Skeletal muscle satellite cell (primary cell): ENCODE measurements around the gene CARD14.
"Not testable (repeated sequence)": the region's sequence is repeated elsewhere in the genome, so short reads cannot be mapped to it uniquely, and the experiment has no call there.

ENCODE experiments used
- H3K27me3 ChIP-seq: 2 replicates; pipeline ENCODE4 v1.7.0; 2013; ENCODE audit warnings: low read length; ENCODE audit not compliant: control insufficient read depth, insufficient read depth
- H3K36me3 ChIP-seq: 2 replicates; pipeline ENCODE4 v1.7.0; 2013; ENCODE audit warnings: mild to moderate bottlenecking, control low read depth, low read length; ENCODE audit not compliant: insufficient read depth
- H3K4me1 ChIP-seq: 2 replicates; pipeline ENCODE4 v1.7.0; 2013; ENCODE audit warnings: low read length; ENCODE audit not compliant: control insufficient read depth, insufficient read depth
- H3K4me2 ChIP-seq: 2 replicates; pipeline ENCODE4 v1.7.0; 2013; ENCODE audit warnings: mild to moderate bottlenecking, low read length
- H3K4me3 ChIP-seq: 2 replicates; pipeline ENCODE4 v1.7.0; 2013; ENCODE audit warnings: low read length
- H3K9ac ChIP-seq: 2 replicates; pipeline ENCODE4 v1.7.0; 2013; ENCODE audit warnings: mild to moderate bottlenecking, low read depth, low read length, moderate library complexity
- H3K9me3 ChIP-seq: replicated peaks from 2 replicates; pipeline ENCODE4 v1.7.0; 2013; ENCODE audit warnings: mild to moderate bottlenecking, control low read depth, low read length

CARD14 gene

DNA sequence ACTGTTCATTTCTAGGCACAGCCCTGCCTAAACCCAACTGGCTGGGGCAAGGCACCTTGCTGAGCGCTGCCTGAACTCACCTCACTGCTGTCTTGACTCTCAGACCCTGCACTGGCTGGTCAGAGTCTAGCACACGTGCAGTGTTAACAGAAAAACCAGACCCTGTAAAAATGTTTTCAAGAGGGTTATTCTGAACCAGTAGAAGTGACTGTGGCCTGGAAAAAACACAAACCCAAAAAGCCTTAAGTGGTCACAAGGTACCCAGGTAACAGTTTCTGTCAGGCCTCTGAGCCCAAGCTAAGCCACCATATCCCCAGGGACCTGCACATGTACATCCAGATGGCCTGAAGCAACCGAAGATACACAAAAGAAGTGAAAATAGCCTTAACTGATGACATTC is 16.8 kb upstream of the CARD14 start:
- H3K4me3 ChIP-seq, result no peak overlapping the region
- H3K27me3 ChIP-seq, result no peaks in the 10 kb centered on the region
- peaks cover 7% of the 10 kb centered on the region for H3K9me3 ChIP-seq
- H3K9ac ChIP-seq, result no peak overlapping the region
- peaks cover 22% of the 10 kb centered on the region for H3K4me1 ChIP-seq
- no peaks in the 10 kb centered on the region for H3K36me3 ChIP-seq
- H3K4me2 ChIP-seq, result no peak overlapping the region

DNA sequence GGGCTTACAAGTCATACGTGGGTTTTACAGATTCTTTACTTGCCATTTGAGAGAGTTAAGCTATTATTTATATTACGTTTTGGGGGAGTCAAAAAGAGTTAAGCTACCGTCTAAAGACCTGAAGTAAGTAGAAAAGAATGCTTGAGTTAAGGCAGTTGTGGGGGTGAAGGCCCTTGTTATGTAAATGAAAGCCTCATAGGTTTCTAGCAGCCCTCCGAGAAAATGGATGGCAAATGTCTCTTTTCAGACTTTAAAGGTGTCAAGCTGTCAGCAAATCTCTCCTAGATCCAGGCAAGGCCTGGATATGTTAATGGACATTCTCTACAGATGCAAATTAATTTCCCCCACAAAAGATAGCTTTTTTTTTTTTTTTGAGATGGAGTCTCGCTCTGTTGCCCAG is 15.7 kb upstream of the CARD14 start:
- Histone ChIP-seq H3K4me2 (no peak overlapping the region), H3K36me3 (no peaks in the 10 kb centered on the region), H3K4me1 (peaks cover 19% of the 10 kb centered on the region), H3K27me3 (no peaks in the 10 kb centered on the region), H3K4me3 (no peak overlapping the region), H3K9ac (no peak overlapping the region), H3K9me3 (peaks cover 7% of the 10 kb centered on the region)

DNA sequence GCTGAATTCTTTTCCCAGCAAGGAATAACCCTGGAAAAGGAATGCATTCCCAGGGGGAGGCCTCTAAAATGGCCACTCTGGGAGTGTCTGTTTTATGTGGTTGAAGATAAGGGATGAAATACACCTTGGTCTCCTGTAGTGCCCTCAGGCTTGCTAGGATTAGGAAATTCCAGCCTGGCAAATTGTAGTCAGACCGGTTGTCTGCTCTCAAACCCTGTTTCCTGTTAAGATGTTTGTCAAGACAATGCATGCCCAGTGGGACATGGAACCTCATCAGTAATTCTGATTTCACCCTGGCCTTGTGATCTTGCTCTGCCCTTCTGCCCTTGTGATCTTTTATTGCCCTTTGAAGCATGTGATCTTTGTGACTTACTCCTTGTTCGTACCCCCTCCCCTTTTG is 14.2 kb upstream of the CARD14 start:
- H3K4me1 ChIP-seq, result peaks cover 19% of the 10 kb centered on the region
- not testable (repeated sequence) for H3K36me3 ChIP-seq, H3K4me2 ChIP-seq, H3K4me3 ChIP-seq, H3K27me3 ChIP-seq, H3K9ac ChIP-seq, H3K9me3 ChIP-seq

DNA sequence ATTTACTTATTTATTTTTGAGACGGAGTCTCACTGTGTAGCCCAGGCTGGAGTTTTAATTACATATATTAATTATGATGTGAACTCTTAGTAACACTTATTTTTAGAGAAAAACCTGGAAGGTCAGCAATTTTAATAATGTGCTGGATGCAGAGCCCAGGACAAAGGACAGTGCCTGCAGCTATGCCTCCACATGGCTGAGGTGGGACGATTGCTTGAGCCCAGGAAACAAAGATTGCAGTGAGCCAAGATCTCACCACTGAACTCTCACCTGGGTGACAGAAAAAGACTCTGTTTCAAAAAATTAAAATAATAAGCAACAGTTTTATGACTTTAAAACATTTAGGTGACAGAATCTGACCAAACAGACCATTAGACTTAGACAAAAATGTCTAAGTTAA is 11.0 kb upstream of the CARD14 start:
- Histone ChIP-seq H3K4me1 (peaks cover 4% of the 10 kb centered on the region), H3K36me3 (no peaks in the 10 kb centered on the region), H3K9me3 (peaks cover 7% of the 10 kb centered on the region), H3K27me3 (peaks cover 13% of the 10 kb centered on the region), H3K9ac (no peak overlapping the region), H3K4me2 (no peak overlapping the region), H3K4me3 (no peak overlapping the region)

DNA sequence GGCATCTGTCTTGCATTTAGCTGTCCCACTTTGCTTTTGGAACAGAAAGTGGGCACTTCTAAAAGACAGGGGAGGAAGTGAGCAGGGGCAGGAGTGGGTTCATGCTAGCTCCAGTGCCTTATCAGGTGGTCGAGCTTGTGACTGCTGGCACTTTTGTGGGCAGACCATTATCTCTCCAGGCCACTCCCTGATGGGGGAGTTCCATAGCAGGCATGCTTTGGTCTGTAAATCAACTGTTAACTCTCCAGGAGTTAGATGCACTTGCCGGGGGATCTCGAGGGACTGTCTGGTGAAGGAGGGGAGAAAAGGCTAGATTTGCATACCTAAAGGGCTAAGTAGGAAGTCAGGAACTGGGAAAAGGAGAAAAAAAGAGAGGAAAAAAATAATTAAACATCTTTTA is 9.3 kb upstream of the CARD14 start:
- Histone ChIP-seq H3K4me1 (peaks cover 4% of the 10 kb centered on the region), H3K4me2 (no peak overlapping the region), H3K9ac (no peak overlapping the region), H3K36me3 (no peaks in the 10 kb centered on the region), H3K9me3 (peaks cover 6% of the 10 kb centered on the region), H3K27me3 (peaks cover 18% of the 10 kb centered on the region), H3K4me3 (no peak overlapping the region)

DNA sequence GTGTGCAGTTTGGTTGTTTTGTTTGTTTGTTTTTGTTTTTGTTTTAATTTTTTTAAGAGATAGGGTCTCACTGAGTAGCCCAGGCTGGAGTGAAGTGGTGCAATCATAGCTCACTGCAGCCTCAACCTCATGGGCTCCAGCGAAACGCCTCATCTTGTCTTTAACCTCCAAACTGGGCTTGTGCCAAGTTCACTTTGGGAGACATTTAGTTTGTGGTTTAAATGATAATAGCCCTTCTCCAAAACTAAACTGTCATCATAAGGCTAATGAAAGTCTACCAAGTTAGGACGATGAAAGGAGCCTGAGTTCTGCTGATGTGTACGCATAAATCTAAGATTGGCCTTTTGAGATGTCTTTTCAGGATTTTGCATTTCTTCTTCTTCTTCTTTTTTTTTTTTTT is 6.5 kb upstream of the CARD14 start:
- H3K9ac ChIP-seq, result no peak overlapping the region
- no peaks in the 10 kb centered on the region for H3K4me1 ChIP-seq
- no peaks in the 10 kb centered on the region for H3K36me3 ChIP-seq
- no peaks in the 10 kb centered on the region for H3K9me3 ChIP-seq
- H3K4me2 ChIP-seq, result no peak overlapping the region
- peaks cover 18% of the 10 kb centered on the region for H3K27me3 ChIP-seq
- no peak overlapping the region for H3K4me3 ChIP-seq

DNA sequence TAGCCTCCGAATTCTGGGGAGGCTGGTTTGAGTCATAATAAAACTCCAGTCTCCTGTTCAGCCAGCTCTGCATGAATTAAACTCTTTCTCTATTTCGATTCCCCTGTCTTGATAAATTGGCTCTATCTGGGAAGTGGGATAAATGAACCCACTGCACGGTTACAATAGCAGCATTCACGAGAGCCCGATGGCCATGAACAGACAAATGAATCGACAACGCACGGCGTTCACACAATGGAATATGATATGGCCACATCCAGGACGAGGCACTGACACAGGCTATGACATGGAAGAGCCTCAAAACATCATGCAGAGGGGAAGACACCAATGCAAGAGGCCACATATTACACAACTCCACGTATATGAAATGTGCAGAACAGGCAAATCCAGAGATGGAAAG is 5.6 kb upstream of the CARD14 start:
- Histone ChIP-seq H3K4me2 (no peak overlapping the region), H3K4me1 (no peaks in the 10 kb centered on the region), H3K9ac (no peak overlapping the region), H3K9me3 (no peaks in the 10 kb centered on the region), H3K4me3 (no peak overlapping the region), H3K27me3 (peaks cover 26% of the 10 kb centered on the region), H3K36me3 (no peaks in the 10 kb centered on the region)

DNA sequence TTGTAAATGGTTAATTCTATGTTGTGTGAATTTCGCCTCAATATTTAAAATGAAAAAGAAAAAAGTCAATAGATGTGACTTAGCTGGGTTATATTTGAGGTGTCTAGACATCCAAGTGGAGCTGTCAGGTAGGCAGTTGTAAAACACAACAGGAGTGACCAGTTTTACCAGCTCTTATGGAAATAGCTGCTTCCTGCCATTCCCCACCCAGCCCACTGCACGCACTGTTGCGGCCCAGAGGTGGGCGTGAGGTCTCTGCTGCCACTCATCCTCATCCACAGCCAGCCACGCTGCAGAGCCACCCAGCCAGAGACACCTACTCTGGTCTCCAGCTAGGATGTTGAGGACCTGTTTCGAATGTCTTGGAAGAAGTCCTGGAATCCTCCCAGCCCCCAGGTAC is 3.4 kb upstream of the CARD14 start:
- Histone ChIP-seq H3K27me3 (peaks cover 29% of the 10 kb centered on the region), H3K4me3 (no peak overlapping the region), H3K4me1 (no peaks in the 10 kb centered on the region), H3K9me3 (no peaks in the 10 kb centered on the region), H3K36me3 (no peaks in the 10 kb centered on the region), H3K4me2 (no peak overlapping the region), H3K9ac (no peak overlapping the region)

DNA sequence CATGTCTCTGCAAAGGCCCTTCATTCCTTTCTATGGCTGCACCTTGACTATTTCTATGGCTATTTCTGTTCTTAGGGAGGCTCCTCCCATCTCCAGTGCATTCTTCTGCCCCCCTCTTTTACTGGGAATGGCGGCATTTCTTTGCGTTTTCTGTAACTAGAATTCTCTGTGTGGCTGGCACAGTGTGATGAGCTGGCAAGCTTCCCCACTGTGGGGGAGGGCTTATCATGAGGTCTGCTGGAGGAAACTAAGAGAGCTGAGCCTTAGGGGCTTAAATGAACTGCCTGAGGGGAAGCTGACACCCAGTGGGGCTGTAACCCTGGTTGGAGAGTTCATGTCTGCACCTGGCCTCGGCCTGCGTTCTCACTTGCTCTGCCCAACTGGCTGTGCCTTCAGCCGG is 1.5 kb upstream of the CARD14 start:
- no peak overlapping the region for H3K9ac ChIP-seq
- peaks cover 39% of the 10 kb centered on the region for H3K27me3 ChIP-seq
- H3K36me3 ChIP-seq, result no peaks in the 10 kb centered on the region
- H3K4me1 ChIP-seq, result no peaks in the 10 kb centered on the region
- H3K4me3 ChIP-seq, result no peak overlapping the region
- no peak overlapping the region for H3K4me2 ChIP-seq
- H3K9me3 ChIP-seq, result no peaks in the 10 kb centered on the region

DNA sequence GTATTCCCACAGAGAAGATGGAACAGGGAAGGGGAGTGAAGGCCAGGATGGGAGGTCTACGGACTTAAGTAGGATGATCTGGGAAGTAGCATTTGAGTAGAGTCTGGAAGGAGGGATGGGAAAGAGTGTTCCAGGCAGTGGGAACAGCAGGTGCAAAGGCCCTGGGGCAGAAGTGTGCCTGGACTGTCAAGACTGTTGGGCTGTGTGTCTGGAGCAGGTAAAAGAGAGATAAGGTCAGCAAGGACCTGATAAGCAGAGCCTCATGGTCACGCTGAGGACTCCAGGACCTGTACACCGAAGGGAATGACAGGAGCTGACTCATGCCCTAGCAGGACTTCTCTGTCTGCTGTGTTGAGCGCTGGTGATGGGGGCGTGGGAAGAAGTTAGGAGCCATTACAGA is 723 bp upstream of the CARD14 start:
- Histone ChIP-seq H3K9ac (no peak overlapping the region), H3K9me3 (no peaks in the 10 kb centered on the region), H3K4me1 (no peaks in the 10 kb centered on the region), H3K36me3 (no peaks in the 10 kb centered on the region), H3K4me2 (no peak overlapping the region), H3K27me3 (peaks cover 36% of the 10 kb centered on the region), H3K4me3 (no peak overlapping the region)

DNA sequence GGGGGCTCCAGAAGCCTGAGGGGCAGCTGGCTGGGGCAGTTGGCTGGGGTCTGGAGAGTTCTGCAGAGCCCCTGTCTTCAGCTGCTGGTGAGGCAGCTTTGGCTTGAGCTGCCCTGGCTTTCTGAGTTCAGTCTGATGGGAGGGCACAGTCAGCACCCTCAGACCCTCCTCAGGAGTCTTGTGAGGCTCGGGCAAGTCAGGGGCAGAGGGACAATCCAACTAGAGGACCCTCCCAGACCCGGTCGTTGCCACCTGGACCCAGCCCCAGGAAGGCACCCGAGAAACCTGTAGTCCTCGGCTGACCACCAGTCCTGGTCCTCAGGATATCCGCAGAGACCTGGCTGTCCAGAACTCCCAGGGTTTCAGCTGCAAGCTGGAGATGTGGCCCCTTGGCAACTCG is 1.9 kb downstream of the CARD14 start:
- no peaks in the 10 kb centered on the region for H3K36me3 ChIP-seq
- H3K4me2 ChIP-seq, result no peak overlapping the region
- peaks cover 6% of the 10 kb centered on the region for H3K4me1 ChIP-seq
- H3K4me3 ChIP-seq, result no peak overlapping the region
- H3K9me3 ChIP-seq, result no peaks in the 10 kb centered on the region
- H3K27me3 ChIP-seq, result peaks cover 33% of the 10 kb centered on the region
- no peak overlapping the region for H3K9ac ChIP-seq

DNA sequence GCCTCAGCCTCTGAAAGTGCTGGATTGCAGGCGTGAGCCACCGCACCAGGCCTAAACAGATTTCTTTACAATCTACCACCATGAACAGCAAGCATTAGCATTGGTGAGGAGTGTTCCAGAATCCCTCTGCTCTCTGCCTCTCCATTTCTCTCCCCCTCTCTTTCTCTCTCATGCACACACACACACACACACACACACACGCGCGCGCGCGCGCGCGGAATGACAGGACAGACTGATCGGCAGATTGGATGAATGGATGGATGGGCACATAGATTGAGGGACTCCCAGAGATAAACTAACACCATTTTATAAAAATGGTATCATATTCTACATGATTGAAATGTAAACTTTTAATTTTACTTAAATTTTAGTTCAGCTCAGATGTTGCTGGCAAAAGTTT is 3.3 kb downstream of the CARD14 start:
- no peak overlapping the region for H3K4me2 ChIP-seq
- no peak overlapping the region for H3K4me3 ChIP-seq
- H3K9me3 ChIP-seq, result no peaks in the 10 kb centered on the region
- H3K9ac ChIP-seq, result no peak overlapping the region
- H3K4me1 ChIP-seq, result peaks cover 6% of the 10 kb centered on the region
- H3K36me3 ChIP-seq, result no peaks in the 10 kb centered on the region
- peaks cover 37% of the 10 kb centered on the region for H3K27me3 ChIP-seq
